ENCODE measurements around the gene APBB1.

APBB1 gene

GRCh38 chr11:6351782-6352382 lies 67.0 kb downstream of the APBB1 start:
- DNase-seq (ENCODE audit: low read depth): no peak
- no peak for TF ChIP-seq MYC (IDR thresholded peaks at IDR 0.05; ENCODE audit: low read depth, low read length)
- TF ChIP-seq POLR2A (IDR thresholded peaks at IDR 0.05; ENCODE audit: extremely low read depth, insufficient read length): no peak
- TF ChIP-seq, protein P1, sequence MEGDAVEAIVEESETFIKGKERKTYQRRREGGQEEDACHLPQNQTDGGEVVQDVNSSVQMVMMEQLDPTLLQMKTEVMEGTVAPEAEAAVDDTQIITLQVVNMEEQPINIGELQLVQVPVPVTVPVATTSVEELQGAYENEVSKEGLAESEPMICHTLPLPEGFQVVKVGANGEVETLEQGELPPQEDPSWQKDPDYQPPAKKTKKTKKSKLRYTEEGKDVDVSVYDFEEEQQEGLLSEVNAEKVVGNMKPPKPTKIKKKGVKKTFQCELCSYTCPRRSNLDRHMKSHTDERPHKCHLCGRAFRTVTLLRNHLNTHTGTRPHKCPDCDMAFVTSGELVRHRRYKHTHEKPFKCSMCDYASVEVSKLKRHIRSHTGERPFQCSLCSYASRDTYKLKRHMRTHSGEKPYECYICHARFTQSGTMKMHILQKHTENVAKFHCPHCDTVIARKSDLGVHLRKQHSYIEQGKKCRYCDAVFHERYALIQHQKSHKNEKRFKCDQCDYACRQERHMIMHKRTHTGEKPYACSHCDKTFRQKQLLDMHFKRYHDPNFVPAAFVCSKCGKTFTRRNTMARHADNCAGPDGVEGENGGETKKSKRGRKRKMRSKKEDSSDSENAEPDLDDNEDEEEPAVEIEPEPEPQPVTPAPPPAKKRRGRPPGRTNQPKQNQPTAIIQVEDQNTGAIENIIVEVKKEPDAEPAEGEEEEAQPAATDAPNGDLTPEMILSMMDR (IDR thresholded peaks at IDR 0.05; ENCODE audit: low read depth, low read length): no peak
- TF ChIP-seq MAX (IDR thresholded peaks at IDR 0.05; ENCODE audit: low read depth, low read length): no peak
- H3K4me3 ChIP-seq (ENCODE audit: low read depth, low read length): no peak overlapping the region

GRCh38 chr11:6350486-6350885 lies 68.4 kb downstream of the APBB1 start:
- H3K4me3 ChIP-seq (ENCODE audit: low read depth, low read length): no peak overlapping the region
- no peak for DNase-seq (ENCODE audit: low read depth)
- no peak for TF ChIP-seq MAX (IDR thresholded peaks at IDR 0.05; ENCODE audit: low read depth, low read length)
- TF ChIP-seq POLR2A (IDR thresholded peaks at IDR 0.05; ENCODE audit: extremely low read depth, insufficient read length): no peak
- TF ChIP-seq, protein P1 (IDR thresholded peaks at IDR 0.05; ENCODE audit: low read depth, low read length): no peak
- no peak for TF ChIP-seq MYC (IDR thresholded peaks at IDR 0.05; ENCODE audit: low read depth, low read length)

DNA sequence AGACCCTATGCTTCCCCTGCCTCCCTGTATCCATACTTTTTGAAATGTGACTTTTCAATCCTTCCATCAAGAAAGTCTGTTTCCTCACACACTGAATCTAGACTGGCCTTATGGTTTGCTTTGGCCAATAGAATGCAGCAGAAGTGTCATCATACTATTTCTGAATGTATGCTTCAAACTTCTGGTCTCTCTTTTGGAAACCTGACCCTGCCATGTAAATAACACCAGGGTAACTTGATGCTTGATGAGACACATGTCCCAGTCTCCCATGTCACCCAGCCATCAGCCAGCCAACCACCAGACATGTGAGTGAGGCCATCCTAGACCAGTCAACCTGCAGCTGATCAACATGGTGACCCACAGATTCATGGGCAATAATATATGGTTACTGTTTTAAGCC lies 68.9 kb downstream of the APBB1 start:
- no peak for DNase-seq (ENCODE audit: low read depth)

DNA sequence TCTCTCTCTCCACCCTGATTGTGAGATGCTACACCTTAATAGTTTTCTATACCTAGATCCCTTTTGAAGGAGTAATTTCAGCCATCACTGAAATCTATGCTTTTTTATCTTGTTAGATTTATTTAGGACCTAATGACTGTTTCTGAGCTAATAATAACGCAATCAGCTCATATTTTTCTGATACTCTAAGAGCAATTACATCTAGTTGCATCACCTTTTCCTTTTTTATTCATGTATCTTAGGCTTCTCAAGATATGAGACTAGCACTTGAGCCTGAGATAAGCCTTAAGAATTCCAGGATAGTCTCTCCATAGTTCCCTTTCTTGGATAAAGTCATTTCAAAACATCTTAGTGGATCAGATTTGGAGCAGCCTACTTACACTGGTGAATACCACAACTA lies 73.5 kb downstream of the APBB1 start:
- H3K4me3 ChIP-seq (ENCODE audit: low read depth, low read length): no peak overlapping the region
- TF ChIP-seq POLR2A (IDR thresholded peaks at IDR 0.05; ENCODE audit: extremely low read depth, insufficient read length): no peak
- TF ChIP-seq, protein P1 (IDR thresholded peaks at IDR 0.05; ENCODE audit: low read depth, low read length): no peak
- no peak for TF ChIP-seq MAX (IDR thresholded peaks at IDR 0.05; ENCODE audit: low read depth, low read length)
- TF ChIP-seq MYC (IDR thresholded peaks at IDR 0.05; ENCODE audit: low read depth, low read length): no peak
- no peak for DNase-seq (ENCODE audit: low read depth)

More for the DNA sequence above, 68.9 kb downstream of the APBB1 start:
- TF ChIP-seq MYC (IDR thresholded peaks at IDR 0.05; ENCODE audit: low read depth, low read length): no peak
- TF ChIP-seq, protein P1 (IDR thresholded peaks at IDR 0.05; ENCODE audit: low read depth, low read length): no peak
- no peak for TF ChIP-seq MAX (IDR thresholded peaks at IDR 0.05; ENCODE audit: low read depth, low read length)
- TF ChIP-seq POLR2A (IDR thresholded peaks at IDR 0.05; ENCODE audit: extremely low read depth, insufficient read length): no peak
- no peak overlapping the region for H3K4me3 ChIP-seq (ENCODE audit: low read depth, low read length)

Data from NB4 (cell line).